Cardiac muscle cell (in vitro differentiated cells and primary cell): ENCODE data around the gene VSIG10. TPM values are rescaled to one million over a fixed set of nuclear protein-coding genes. Genes with fewer than 3 reads are reported as not detected.

Experiments used
- DNase-seq, 2 donors: peaks; one replicate each; pipeline versions ENCODE4 v3.0.0 to v3.0.0-alpha.2; 2010 to 2017; ENCODE audit warnings: low read depth in 1 of 2, low spot score in 1 of 2
- H3K27ac ChIP-seq: fragments of 200-600 bp; sonication (generic); 2 replicates; pipeline ENCODE4 v1.5.1; 2016
- H3K27me3 ChIP-seq: fragments of 200-600 bp; sonication (generic); 2 replicates; pipeline ENCODE4 v1.6.0; 2016; ENCODE audit warnings: control low read depth
- H3K36me3 ChIP-seq: fragments of 200-600 bp; sonication (generic); 2 replicates; pipeline ENCODE4 v1.5.1; 2016; ENCODE audit warnings: control low read depth
- H3K4me1 ChIP-seq: fragments of 200-600 bp; sonication (generic); 2 replicates; pipeline ENCODE4 v1.8.1; 2017; ENCODE audit warnings: low read depth, mild to moderate bottlenecking, mixed run types
- H3K4me3 ChIP-seq: fragments of 200-600 bp; sonication (generic); 2 replicates; pipeline ENCODE4 v1.5.1; 2016; ENCODE audit warnings: mild to moderate bottlenecking
- H3K9me3 ChIP-seq: fragments of 200-600 bp; sonication (generic); 2 replicates; pipeline ENCODE4 v1.5.1; 2017; ENCODE audit warnings: low read depth, mild to moderate bottlenecking, control low read depth
- polyA plus RNA-seq: library from polyadenylated mRNA; unstranded; fragments of >200 nt; fragmentation: Nextera tagmentation; extraction: Ambion mirVana; gene quantifications from 2 replicates; pipeline ENCODE4 v1.2.1, GENCODE V29; 2016
- total RNA-seq: library from RNA; depleted of rRNA; stranded (reverse); fragments of >200 nt; gene quantifications from 2 replicates; pipeline ENCODE4 v1.2.3, GENCODE V29; 2016
- TF ChIP-seq, protein P1 (sequence below): IDR thresholded peaks from 2 replicates; pipeline ENCODE4 v1.5.1; 2012; ENCODE audit warnings: low read depth, mild to moderate bottlenecking, low read length

The VSIG10 gene
- total and polyA plus RNA-seq, 2 experiments from 2014 or later: 7.2 to 10.9 TPM

DNA sequence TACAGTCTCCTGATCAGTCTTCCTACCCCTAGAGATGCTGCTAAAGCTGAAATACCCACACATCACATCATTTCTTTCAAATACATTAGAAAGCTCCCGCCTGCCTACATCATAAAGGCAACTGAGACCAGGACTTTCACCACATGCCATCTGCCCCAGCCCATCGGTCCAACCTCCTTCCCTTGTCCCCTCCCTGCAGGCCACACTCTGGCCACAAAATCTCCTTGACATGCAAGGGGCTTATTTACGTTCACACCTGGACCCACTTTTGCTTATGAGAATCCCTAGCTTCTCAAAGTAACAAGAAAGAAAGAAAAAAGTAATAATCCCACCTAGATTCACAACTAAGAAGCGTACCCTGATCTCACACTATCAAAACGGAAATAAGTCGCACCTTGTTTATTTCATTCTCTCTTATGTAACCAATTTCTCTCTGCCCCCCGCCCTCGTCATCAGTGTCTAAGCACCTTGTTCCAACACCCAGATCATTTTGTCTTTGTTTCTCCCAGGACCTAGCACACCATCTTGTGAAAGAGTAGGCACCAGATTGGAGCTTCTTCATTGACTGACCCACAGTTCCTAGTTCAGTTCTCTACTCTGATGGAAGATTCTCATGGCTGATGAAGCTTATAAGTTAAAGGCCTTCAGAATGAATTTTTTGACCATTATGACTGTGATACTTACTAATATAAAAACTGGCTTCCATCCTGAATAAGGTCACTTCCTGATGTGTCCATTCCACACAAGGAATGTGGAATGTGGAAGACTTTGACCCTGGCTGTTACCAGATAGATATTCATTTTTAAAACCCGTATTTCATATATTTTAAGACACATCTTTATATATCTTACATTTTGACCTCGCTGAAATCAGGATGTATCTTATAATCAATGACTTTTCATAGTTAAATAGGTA lies 50.5 kb downstream of the VSIG10 start:
- Histone ChIP-seq H3K27me3 (no peaks in the 10 kb centered on the region), H3K9me3 (no peaks in the 10 kb centered on the region), H3K27ac (no peak overlapping the region), H3K36me3 (peaks cover 7% of the 10 kb centered on the region), H3K4me3 (no peak overlapping the region), H3K4me1 (no peaks in the 10 kb centered on the region)
- TF ChIP-seq, protein P1, sequence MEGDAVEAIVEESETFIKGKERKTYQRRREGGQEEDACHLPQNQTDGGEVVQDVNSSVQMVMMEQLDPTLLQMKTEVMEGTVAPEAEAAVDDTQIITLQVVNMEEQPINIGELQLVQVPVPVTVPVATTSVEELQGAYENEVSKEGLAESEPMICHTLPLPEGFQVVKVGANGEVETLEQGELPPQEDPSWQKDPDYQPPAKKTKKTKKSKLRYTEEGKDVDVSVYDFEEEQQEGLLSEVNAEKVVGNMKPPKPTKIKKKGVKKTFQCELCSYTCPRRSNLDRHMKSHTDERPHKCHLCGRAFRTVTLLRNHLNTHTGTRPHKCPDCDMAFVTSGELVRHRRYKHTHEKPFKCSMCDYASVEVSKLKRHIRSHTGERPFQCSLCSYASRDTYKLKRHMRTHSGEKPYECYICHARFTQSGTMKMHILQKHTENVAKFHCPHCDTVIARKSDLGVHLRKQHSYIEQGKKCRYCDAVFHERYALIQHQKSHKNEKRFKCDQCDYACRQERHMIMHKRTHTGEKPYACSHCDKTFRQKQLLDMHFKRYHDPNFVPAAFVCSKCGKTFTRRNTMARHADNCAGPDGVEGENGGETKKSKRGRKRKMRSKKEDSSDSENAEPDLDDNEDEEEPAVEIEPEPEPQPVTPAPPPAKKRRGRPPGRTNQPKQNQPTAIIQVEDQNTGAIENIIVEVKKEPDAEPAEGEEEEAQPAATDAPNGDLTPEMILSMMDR: no peak
- no peak for DNase-seq

DNA sequence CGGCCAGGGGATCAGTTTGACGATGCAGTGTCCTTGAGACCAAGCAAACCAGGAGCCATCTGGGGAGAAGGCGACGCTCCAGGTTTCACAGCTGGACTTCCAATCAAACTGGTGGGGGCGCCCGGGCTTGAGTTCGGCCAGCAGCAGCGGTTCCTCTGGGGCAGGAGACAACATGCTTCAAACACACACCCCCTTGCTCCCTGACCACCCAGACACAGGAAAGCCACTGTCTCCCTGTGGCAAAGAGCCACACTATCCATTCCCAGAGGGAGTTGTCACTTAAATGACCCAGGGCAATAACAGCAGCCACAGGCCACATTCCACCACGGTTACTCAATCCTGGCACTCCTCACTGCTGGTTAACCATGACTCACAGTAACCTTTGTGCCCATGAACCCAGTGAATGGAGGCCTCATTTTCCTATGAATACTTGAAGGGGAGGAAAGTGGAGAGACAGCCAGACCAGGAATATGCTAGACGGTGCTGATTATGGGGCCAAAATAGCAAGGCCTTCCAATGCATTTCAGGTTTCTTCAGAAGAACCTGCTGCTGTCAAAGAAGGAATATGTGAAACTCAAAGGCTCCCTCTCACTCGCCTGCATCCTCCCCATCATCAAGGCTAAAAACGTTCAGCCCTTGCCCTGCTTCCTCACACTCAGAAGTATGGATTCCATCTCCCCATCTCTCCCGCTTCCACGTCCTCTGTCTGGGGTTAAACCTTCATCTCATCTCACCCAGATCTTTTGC lies 51.3 kb downstream of the VSIG10 start:
- TF ChIP-seq, protein P1: no peak
- Histone ChIP-seq H3K27ac (no peak overlapping the region), H3K27me3 (no peaks in the 10 kb centered on the region), H3K9me3 (no peaks in the 10 kb centered on the region), H3K4me3 (no peak overlapping the region), H3K4me1 (no peaks in the 10 kb centered on the region), H3K36me3 (peaks cover 7% of the 10 kb centered on the region)
- peak in 1 of 2 donors; percentile 95 for DNase-seq

DNA sequence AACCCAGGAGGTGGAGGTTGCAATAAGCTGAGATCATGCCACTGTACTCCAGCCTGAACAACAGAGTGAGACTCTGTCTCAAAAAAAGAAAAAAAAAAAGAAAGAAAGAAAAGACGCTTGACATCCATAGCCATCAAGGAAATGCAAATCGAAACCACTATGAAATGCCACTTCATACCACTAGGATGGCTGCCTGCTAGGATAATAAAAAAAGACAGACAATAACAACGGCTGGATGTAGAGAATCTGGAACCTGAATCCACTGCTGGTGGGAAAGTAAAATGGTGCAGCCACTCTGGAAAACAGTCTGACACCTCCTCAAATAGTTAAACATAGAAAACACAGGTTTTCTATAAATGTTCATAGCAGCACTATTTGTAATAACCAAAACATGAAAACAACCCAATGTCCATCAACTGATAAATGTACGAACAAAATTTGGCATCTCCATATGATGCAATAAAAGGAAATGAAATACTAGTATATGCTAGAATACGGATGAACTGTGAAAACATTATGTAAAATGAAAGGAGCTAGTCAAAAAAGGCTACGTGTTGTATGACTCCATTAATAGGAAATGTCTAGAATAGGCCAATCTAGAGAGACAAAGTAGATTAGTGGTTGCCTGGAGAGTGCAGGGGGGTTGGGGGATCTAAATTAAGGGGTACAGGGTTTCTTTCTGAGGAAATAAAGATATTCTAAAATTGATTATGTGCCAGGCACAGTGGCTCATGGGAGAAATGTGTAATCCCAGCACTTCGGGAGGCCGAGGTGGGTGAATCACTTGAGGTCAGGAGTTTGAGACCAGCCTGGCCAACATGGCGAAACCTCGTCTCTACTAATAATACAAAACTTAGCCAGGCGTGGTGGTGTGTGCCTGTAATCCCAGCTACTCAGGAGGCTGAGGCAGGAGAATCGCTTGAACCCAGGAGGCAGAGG lies 52.6 kb downstream of the VSIG10 start:
- no peaks in the 10 kb centered on the region for H3K4me1 ChIP-seq
- no peak overlapping the region for H3K27ac ChIP-seq
- H3K36me3 ChIP-seq: peaks cover 7% of the 10 kb centered on the region
- H3K27me3 ChIP-seq: no peaks in the 10 kb centered on the region
- no peaks in the 10 kb centered on the region for H3K9me3 ChIP-seq
- no peak for DNase-seq
- TF ChIP-seq, protein P1: no peak
- no peak overlapping the region for H3K4me3 ChIP-seq

DNA sequence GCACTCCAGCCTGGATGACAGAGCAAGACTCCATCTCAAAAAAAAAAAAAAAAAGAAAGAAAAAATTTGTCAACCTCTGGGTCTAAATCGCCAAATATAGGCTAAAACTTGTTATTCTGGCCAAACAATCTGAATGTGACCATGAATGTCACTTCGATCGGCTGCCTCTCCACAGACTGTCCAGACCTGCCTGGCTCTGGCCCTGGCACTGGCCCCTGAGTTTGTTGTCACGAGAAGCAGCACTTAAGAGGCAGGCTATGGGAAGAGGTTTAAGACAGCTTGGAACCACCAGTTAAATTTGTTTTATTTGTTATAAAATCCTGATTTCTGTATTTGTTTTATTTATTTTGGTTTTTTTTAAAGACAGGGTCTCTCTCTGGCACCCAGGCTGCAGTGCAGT lies 57.4 kb downstream of the VSIG10 start:
- Histone ChIP-seq H3K27me3 (no peaks in the 10 kb centered on the region), H3K9me3 (no peaks in the 10 kb centered on the region), H3K4me1 (no peaks in the 10 kb centered on the region), H3K36me3 (peaks cover 15% of the 10 kb centered on the region), H3K27ac (no peak overlapping the region), H3K4me3 (no peak overlapping the region)
- TF ChIP-seq, protein P1: no peak
- no peak for DNase-seq

DNA sequence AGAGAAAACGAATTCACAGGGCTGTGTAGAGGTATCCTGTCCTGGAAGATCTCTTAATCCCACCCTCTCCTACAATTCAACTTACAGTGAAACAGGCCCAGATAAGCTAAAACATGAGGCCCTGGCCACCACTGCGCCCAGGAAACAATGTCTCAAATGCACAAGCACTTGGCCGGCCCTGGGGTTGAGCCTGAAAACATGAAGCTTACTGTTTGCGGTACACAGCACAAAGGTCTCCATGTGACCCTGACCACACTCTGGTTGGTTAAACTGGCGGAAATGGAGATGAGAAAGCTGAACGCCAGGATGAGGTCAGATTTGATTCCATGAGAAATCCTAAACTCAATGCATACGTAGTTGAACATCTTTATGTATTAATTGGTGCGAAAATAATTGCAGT lies 59.2 kb downstream of the VSIG10 start:
- Histone ChIP-seq H3K9me3 (no peaks in the 10 kb centered on the region), H3K4me3 (no peak overlapping the region), H3K36me3 (peaks cover 17% of the 10 kb centered on the region), H3K4me1 (no peaks in the 10 kb centered on the region), H3K27ac (no peak overlapping the region), H3K27me3 (no peaks in the 10 kb centered on the region)
- TF ChIP-seq, protein P1: no peak
- DNase-seq: no peak
